IPS-20b (cell line): ENCODE measurements around the gene CYP2F1.

Source experiments
- H3K27ac ChIP-seq: one replicate; pipeline ENCODE4 v1.5.1; 2013; ENCODE audit warnings: low read length
- H3K27me3 ChIP-seq: 2 replicates; pipeline ENCODE4 v1.6.1; 2013; ENCODE audit warnings: mild to moderate bottlenecking, low read length, inconsistent platforms; ENCODE audit not compliant: insufficient read depth
- H3K36me3 ChIP-seq: 2 replicates; pipeline ENCODE4 v1.6.1; 2013; ENCODE audit warnings: low read depth, mild to moderate bottlenecking, inconsistent platforms, low read length, moderate library complexity; ENCODE audit not compliant: insufficient read depth
- H3K4me1 ChIP-seq: 2 replicates; pipeline ENCODE4 v1.6.1; 2013; ENCODE audit warnings: mild to moderate bottlenecking, control low read depth, inconsistent platforms, low read length, moderate library complexity; ENCODE audit not compliant: insufficient read depth
- H3K4me3 ChIP-seq: 2 replicates; pipeline ENCODE4 v1.5.1; 2013; ENCODE audit warnings: mild to moderate bottlenecking, low read length, inconsistent platforms
- H3K9ac ChIP-seq: 2 replicates; pipeline ENCODE4 v1.6.1; 2013; ENCODE audit warnings: low read depth, mild to moderate bottlenecking, inconsistent platforms, low read length, moderate library complexity
- H3K9me3 ChIP-seq: 2 replicates; pipeline ENCODE4 v1.6.1; 2013; ENCODE audit warnings: mild to moderate bottlenecking, low read depth, low read length, inconsistent platforms; ENCODE audit not compliant: insufficient read depth

Gene CYP2F1

GRCh38 chr19:41159881-41160280, 45.6 kb downstream of the CYP2F1 start:
- Histone ChIP-seq H3K27ac (no peak overlapping the region), H3K27me3 (no peaks in the 10 kb centered on the region), H3K9ac (no peak overlapping the region), H3K36me3 (no peaks in the 10 kb centered on the region), H3K4me3 (no peak overlapping the region), H3K4me1 (no peaks in the 10 kb centered on the region; the same call in 1 of the 2 replicates), H3K9me3 (peaks cover 9% of the 10 kb centered on the region)

GRCh38 chr19:41161903-41162302, 47.7 kb downstream of the CYP2F1 start:
- Histone ChIP-seq H3K4me3 (no peak overlapping the region), H3K36me3 (no peaks in the 10 kb centered on the region), H3K27me3 (no peaks in the 10 kb centered on the region), H3K4me1 (no peaks in the 10 kb centered on the region; the same call in 1 of the 2 replicates), H3K9ac (no peak overlapping the region), H3K9me3 (peaks cover 5% of the 10 kb centered on the region; the same call in 1 of the 2 replicates), H3K27ac (no peak overlapping the region)

- Histone ChIP-seq H3K27ac (no peak overlapping the region), H3K27me3 (no peaks in the 10 kb centered on the region), H3K4me1 (peaks cover 4% of the 10 kb centered on the region; the same call in 1 of the 2 replicates), H3K9ac (no peak overlapping the region), H3K36me3 (no peaks in the 10 kb centered on the region), H3K9me3 (no peaks in the 10 kb centered on the region), H3K4me3 (no peak overlapping the region)
Measured at GRCh38 chr19:41166944-41167804, 52.9 kb downstream of the CYP2F1 start.

GRCh38 chr19:41172297-41173164, 58.3 kb downstream of the CYP2F1 start:
- Histone ChIP-seq H3K4me3 (no peak overlapping the region), H3K9ac (no peak overlapping the region), H3K27ac (no peak overlapping the region), H3K27me3 (no peaks in the 10 kb centered on the region), H3K36me3 (no peaks in the 10 kb centered on the region), H3K4me1 (peaks cover 18% of the 10 kb centered on the region), H3K9me3 (no peaks in the 10 kb centered on the region)

- H3K4me1 ChIP-seq = peaks cover 17% of the 10 kb centered on the region; the same call in 1 of the 2 replicates
- H3K27ac ChIP-seq = no peak overlapping the region
- H3K9me3 ChIP-seq = no peaks in the 10 kb centered on the region
- H3K36me3 ChIP-seq = no peaks in the 10 kb centered on the region
- no peak overlapping the region for H3K4me3 ChIP-seq
- H3K27me3 ChIP-seq = no peaks in the 10 kb centered on the region
- no peak overlapping the region for H3K9ac ChIP-seq
Measured at GRCh38 chr19:41174297-41174928, 60.2 kb downstream of the CYP2F1 start.

- Histone ChIP-seq H3K9me3 (no peaks in the 10 kb centered on the region), H3K36me3 (no peaks in the 10 kb centered on the region), H3K27me3 (no peaks in the 10 kb centered on the region), H3K4me3 (peak overlapping the region; percentile 70), H3K4me1 (peaks cover 17% of the 10 kb centered on the region; the same call in 1 of the 2 replicates), H3K27ac (peak overlapping the region; percentile 92), H3K9ac (peak overlapping the region; percentile 81; the same call in 1 of the 2 replicates)
Measured at GRCh38 chr19:41175801-41176777, 61.9 kb downstream of the CYP2F1 start.
